ENCODE measurements around the gene RPL15.

RPL15 gene

DNA sequence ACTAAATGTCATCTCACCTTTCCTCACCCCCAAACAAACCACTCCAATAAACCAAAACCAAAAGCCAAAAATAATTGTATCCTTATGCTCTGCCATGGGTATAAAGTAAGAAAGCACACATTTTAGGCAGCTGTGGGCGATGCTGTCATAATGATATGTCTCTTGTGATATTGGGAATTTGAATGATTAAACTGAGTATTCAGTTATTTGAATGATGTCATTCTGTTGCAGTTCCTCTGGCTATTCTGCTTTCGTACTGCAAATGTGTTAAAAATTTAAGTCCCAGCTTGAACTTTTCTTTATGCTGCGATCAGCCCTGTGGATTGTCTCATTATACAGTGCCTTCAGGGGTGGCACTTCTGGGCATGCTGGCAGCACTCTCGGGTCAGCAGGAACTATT lies 17.3 kb downstream of the RPL15 start:
- DNase-seq (ENCODE audit: extremely low read depth, low read depth), result no peak
- TF ChIP-seq, protein P1, sequence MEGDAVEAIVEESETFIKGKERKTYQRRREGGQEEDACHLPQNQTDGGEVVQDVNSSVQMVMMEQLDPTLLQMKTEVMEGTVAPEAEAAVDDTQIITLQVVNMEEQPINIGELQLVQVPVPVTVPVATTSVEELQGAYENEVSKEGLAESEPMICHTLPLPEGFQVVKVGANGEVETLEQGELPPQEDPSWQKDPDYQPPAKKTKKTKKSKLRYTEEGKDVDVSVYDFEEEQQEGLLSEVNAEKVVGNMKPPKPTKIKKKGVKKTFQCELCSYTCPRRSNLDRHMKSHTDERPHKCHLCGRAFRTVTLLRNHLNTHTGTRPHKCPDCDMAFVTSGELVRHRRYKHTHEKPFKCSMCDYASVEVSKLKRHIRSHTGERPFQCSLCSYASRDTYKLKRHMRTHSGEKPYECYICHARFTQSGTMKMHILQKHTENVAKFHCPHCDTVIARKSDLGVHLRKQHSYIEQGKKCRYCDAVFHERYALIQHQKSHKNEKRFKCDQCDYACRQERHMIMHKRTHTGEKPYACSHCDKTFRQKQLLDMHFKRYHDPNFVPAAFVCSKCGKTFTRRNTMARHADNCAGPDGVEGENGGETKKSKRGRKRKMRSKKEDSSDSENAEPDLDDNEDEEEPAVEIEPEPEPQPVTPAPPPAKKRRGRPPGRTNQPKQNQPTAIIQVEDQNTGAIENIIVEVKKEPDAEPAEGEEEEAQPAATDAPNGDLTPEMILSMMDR (IDR thresholded peaks at IDR 0.05; ENCODE audit: low read depth, low read length), result no peak

DNA sequence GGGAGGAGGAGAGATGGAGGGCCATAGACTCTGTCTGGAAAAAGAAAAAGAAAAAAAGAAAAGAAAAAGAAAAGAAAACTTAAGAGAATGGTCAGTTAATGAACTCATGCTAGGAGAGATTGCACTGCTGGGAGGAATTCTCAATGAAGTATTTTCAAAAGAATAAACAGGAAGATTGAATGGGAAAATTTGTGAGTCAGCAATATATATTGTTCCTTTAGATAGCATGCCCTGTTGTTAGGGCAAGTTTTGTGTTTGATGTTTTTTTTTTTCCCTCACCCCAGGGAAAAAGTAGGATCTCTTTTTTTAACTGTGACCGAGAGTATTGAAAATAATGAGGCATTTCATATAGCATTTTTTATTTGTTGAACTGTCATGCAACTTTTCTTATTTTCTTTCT lies 20.4 kb downstream of the RPL15 start:
- DNase-seq (ENCODE audit: extremely low read depth, low read depth), result no peak
- TF ChIP-seq, protein P1 (IDR thresholded peaks at IDR 0.05; ENCODE audit: low read depth, low read length), result no peak

DNA sequence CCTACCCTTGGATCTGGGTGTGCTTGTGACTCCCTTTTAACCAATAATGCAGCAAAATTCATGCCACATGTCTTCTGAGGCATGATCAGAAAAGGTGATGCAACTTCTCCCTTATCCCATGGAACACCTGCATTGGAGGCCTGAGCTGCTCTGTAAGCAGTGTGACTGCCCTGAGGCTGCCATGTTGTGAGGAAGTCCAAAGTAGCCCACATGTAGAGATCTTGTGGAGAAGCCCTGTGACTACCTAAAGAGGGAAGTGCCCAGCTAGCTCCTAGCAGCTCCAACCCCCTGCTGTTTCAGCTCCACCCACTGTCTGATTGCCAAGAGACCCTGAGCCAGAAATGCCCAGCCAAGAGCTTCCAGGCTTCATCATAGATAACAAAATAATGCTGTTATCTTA lies 21.8 kb downstream of the RPL15 start:
- no peak for DNase-seq (ENCODE audit: extremely low read depth, low read depth)
- TF ChIP-seq, protein P1 (IDR thresholded peaks at IDR 0.05; ENCODE audit: low read depth, low read length), result no peak

DNA sequence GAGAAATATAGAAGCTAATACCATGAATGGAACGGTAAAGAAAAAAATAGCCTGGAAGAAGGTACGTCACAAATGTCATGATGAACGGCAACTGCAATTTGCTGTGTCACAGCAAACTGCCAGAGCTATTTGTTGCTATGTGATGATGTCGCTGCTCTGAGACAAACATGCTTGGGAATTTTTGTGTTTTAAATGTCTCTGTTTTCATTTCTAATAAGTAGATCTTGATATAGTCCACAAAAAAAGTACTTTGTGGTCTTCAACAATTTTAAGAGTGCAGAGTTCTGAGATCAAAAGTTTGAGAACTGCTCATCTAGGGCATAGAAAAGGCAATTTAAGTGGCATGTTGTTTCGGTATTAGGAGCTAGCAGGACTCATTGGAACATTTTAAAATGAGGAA lies 23.8 kb downstream of the RPL15 start:
- TF ChIP-seq, protein P1 (IDR thresholded peaks at IDR 0.05; ENCODE audit: low read depth, low read length), result no peak
- no peak for DNase-seq (ENCODE audit: extremely low read depth, low read depth)

DNA sequence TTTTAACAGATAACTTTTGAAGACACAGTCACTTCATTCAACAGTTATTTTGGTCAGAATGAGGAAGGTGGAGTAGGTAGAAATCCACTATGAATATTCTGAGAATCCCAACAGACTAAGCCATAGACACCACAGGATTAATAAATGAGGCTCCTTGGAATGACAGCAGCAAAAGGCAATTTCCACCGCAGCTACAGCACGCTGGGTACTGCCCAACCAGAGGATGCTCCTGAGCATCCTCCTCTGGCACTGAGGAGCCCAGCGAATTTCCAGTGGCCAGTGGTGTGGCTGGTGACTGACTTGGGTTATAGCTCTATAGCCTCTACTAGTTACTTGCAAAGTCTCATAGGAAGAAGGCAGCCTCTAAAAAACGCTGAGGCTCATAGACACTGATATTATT lies 24.5 kb downstream of the RPL15 start:
- no peak for DNase-seq (ENCODE audit: extremely low read depth, low read depth)
- TF ChIP-seq, protein P1 (IDR thresholded peaks at IDR 0.05; ENCODE audit: low read depth, low read length), result no peak

DNA sequence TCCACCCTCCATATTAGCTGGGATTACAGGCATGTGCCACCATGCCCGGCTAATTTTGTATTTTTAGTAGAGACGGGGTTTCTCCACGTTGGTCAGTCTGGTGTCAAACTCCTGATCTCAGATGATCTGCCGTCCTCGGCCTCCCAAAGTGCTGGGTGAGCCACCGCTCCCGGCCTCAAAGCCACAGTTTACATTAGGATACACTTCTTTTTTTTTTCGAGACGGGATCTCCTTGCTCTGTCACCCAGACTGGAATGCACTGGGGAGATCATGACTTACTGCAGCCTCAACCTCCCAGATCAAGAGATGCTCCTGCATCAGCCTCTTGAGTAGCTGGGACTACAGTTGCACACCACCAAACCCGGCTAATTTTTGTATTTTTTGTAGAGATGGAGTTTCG lies 25.6 kb downstream of the RPL15 start:
- no peak for DNase-seq (ENCODE audit: extremely low read depth, low read depth)
- TF ChIP-seq, protein P1 (IDR thresholded peaks at IDR 0.05; ENCODE audit: low read depth, low read length), result no peak

DNA sequence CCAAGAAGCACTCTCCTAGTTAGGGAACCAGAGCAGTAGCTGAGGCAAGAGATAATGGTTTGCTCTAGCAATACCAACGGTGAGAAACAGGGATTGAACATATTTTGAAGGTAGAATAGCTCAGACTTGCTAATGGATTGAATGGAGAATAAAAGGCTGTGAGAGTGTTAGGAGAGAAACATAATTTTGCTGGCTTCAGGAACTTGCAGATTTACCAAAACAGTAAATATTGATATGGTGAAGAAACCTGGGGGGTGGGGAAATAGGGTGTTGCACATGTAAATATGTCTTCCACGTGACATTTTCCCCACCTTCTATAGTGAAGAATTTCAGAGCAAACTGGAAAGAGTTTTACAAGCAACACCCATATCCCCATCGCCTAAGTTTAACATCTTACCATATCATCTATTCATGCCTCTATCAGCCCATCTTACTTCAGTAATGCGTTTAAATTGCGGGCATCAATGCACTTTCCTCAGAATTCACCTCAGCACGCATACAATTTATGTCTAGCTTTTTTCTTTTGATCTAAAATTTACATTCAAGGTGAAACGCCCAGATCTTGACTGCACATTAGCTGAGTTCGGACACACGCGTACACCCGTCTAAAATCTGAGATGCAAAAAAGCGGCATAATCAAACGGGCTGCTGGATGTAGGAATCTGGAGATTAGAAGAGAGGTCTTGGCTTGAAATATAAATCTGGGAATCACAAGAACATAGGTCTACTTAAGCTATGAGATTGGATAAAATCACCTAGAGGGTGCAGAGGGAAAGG lies 27.3 kb downstream of the RPL15 start:
- no peak for DNase-seq (ENCODE audit: extremely low read depth, low read depth)
- TF ChIP-seq, protein P1 (IDR thresholded peaks at IDR 0.05; ENCODE audit: low read depth, low read length), result no peak
